GM12801 (cell line): ENCODE results near the gene TIGD2.

Experiments
- CTCF ChIP-seq: IDR thresholded peaks from one replicate; pipeline ENCODE4 v1.5.1; 2011; ENCODE audit warnings: control low read depth; ENCODE audit not compliant: insufficient read length; ENCODE audit errors: extremely low read depth

The TIGD2 gene

GRCh38 chr4:89156174-89156914 lies 45.0 kb downstream of the TIGD2 start:
- TF ChIP-seq CTCF = no peak

- TF ChIP-seq CTCF = no peak
Observed at GRCh38 chr4:89157488-89158024, 46.2 kb downstream of the TIGD2 start.

GRCh38 chr4:89158884-89159503 lies 47.7 kb downstream of the TIGD2 start:
- TF ChIP-seq CTCF = no peak

GRCh38 chr4:89160806-89161205 lies 49.5 kb downstream of the TIGD2 start:
- TF ChIP-seq CTCF = no peak

GRCh38 chr4:89161841-89162240 lies 50.5 kb downstream of the TIGD2 start:
- no peak for TF ChIP-seq CTCF

- no peak for TF ChIP-seq CTCF
Observed at GRCh38 chr4:89162496-89162895, 51.2 kb downstream of the TIGD2 start.

GRCh38 chr4:89162987-89163386 lies 51.7 kb downstream of the TIGD2 start:
- no peak for TF ChIP-seq CTCF
